Neural crest cell (in vitro differentiated cells): ENCODE measurements around the gene ZNF10. TPM values are rescaled to one million over a fixed set of nuclear protein-coding genes. Genes with fewer than 3 reads are reported as not detected.
A peak's percentile ranks its signal among the peaks of the same experiment; 100 is the strongest.

ENCODE experiments used
- DNase-seq: peaks from one replicate; pipeline ENCODE4 v3.0.0; 2021; ENCODE audit warnings: low read depth, mixed read lengths, low spot score
- H3K27ac Mint-ChIP-seq: one replicate; pipeline ENCODE4 v1.8.0; 2021; ENCODE audit warnings: mild to moderate bottlenecking, mixed read lengths; ENCODE audit not compliant: unreplicated experiment
- H3K27me3 Mint-ChIP-seq: 2 replicates; pipeline ENCODE4 v1.8.0; 2021; ENCODE audit warnings: low read depth, mild to moderate bottlenecking, mixed read lengths
- H3K36me3 Mint-ChIP-seq: 2 replicates; pipeline ENCODE4 v1.8.0; 2021; ENCODE audit warnings: low read depth, mild to moderate bottlenecking, mixed read lengths
- H3K4me1 Mint-ChIP-seq: 2 replicates; pipeline ENCODE4 v1.8.0; 2021; ENCODE audit warnings: mixed read lengths
- H3K4me3 Mint-ChIP-seq: one replicate; pipeline ENCODE4 v1.8.0; 2021; ENCODE audit warnings: mild to moderate bottlenecking, mixed read lengths
- H3K9me3 Mint-ChIP-seq: 2 replicates; pipeline ENCODE4 v1.8.0; 2021; ENCODE audit warnings: mixed read lengths
- total RNA-seq: library from RNA; stranded (reverse); gene quantifications from 2 replicates; pipeline ENCODE4 v1.2.1, GENCODE V29; 2021
- TF ChIP-seq, protein P1 (sequence below): fragments of 200-600 bp; sonication (generic); conservative IDR thresholded peaks from 2 replicates; pipeline ENCODE4 v1.5.0; 2021; ENCODE audit warnings: antibody characterized with exemption, mild to moderate bottlenecking

Gene ZNF10
- total RNA-seq, 1 donor from 2014 or later = 14.7 TPM

DNA sequence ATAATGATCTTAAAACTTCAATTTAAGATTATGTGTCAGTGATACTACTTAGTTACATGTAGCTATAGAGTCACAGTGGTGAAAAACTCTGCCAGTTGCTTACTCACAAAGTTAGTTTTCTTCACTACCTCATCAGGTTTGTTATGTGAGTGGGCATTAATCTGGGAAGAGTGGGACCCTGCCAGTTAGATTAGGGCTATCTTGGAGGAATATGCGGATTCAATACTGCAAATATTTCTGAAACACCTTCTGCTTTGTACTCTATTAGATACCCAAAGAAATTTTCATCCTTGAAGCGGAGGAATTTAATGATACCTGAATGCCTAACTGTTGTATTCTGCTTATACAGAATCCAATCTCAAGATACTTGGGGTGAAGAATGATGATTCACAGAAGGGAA, 76.0 kb downstream of the ZNF10 start:
- Mint-ChIP-seq H3K4me3 (peak overlapping the region; percentile 63), H3K9me3 (peaks cover 35% of the 10 kb centered on the region), H3K27me3 (peaks cover 15% of the 10 kb centered on the region), H3K36me3 (peaks cover 60% of the 10 kb centered on the region), H3K27ac (no peak overlapping the region), H3K4me1 (no peaks in the 10 kb centered on the region)
- TF ChIP-seq, protein P1, sequence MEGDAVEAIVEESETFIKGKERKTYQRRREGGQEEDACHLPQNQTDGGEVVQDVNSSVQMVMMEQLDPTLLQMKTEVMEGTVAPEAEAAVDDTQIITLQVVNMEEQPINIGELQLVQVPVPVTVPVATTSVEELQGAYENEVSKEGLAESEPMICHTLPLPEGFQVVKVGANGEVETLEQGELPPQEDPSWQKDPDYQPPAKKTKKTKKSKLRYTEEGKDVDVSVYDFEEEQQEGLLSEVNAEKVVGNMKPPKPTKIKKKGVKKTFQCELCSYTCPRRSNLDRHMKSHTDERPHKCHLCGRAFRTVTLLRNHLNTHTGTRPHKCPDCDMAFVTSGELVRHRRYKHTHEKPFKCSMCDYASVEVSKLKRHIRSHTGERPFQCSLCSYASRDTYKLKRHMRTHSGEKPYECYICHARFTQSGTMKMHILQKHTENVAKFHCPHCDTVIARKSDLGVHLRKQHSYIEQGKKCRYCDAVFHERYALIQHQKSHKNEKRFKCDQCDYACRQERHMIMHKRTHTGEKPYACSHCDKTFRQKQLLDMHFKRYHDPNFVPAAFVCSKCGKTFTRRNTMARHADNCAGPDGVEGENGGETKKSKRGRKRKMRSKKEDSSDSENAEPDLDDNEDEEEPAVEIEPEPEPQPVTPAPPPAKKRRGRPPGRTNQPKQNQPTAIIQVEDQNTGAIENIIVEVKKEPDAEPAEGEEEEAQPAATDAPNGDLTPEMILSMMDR = no peak
- DNase-seq = no peak

Other genes starting within 250 kb of the ZNF10 start
- 39.0 and 39.9 TPM in 2 replicates for gene CHFR, start 243.0 kb upstream of the ZNF10 start, total RNA-seq
- 19.6 and 22.3 TPM in 2 replicates for gene ZNF605, start 174.3 kb upstream of the ZNF10 start, total RNA-seq
- 12.9 and 13.5 TPM in 2 replicates for gene ZNF26, start 144.3 kb upstream of the ZNF10 start, total RNA-seq
- gene ZNF84, start 93.1 kb upstream of the ZNF10 start, total RNA-seq = 59.7 and 63.4 TPM in 2 replicates
- 19.6 and 19.9 TPM in 2 replicates for gene ZNF140, start 49.7 kb upstream of the ZNF10 start, total RNA-seq
- gene ZNF891, start 353 bp upstream of the ZNF10 start, total RNA-seq = 3.9 and 4.2 TPM in 2 replicates
- gene ZNF268, start 50.9 kb downstream of the ZNF10 start, total RNA-seq = 36.2 and 36.7 TPM in 2 replicates
- not detected in 2 replicates for gene ANHX, start 105.2 kb downstream of the ZNF10 start, total RNA-seq